Mesenchymal stem cell (in vitro differentiated cells and primary cell): ENCODE data around the gene BBS5.

Source experiments
- DNase-seq: peaks from one replicate; pipeline ENCODE4 v3.0.0-alpha.2; 2013
- H2AFZ ChIP-seq: one replicate; pipeline ENCODE4 v1.6.1; 2013; ENCODE audit warnings: low read depth, mild to moderate bottlenecking, control low read depth, inconsistent platforms, low read length, moderate library complexity
- H2AK5ac ChIP-seq: 2 replicates; pipeline ENCODE4 v1.6.1; 2013; ENCODE audit warnings: low read length, moderate library complexity, mild to moderate bottlenecking, inconsistent platforms; ENCODE audit not compliant: severe bottlenecking
- H2BK120ac ChIP-seq: one replicate; pipeline ENCODE4 v1.6.1; 2013; ENCODE audit warnings: low read depth, mild to moderate bottlenecking, inconsistent platforms, low read length, moderate library complexity
- H2BK12ac ChIP-seq, 2 experiments: one replicate each; pipeline ENCODE4 v1.6.1; 2013; ENCODE audit warnings: inconsistent platforms in 2 of 2, low read length in 2 of 2, mild to moderate bottlenecking in 2 of 2, moderate library complexity in 2 of 2, control low read depth in 1 of 2
- H2BK15ac ChIP-seq: one replicate; pipeline ENCODE4 v1.6.1; 2013; ENCODE audit warnings: mild to moderate bottlenecking, low read depth, inconsistent platforms; ENCODE audit not compliant: poor library complexity, severe bottlenecking
- H2BK5ac ChIP-seq: 2 replicates; pipeline ENCODE4 v1.6.1; 2013; ENCODE audit warnings: low read depth, mild to moderate bottlenecking, low read length, control low read depth, inconsistent platforms; ENCODE audit not compliant: poor library complexity, severe bottlenecking
- H3K14ac ChIP-seq, 2 experiments: one replicate each; pipeline ENCODE4 v1.6.1; 2013; ENCODE audit warnings: inconsistent platforms in 2 of 2, low read length in 2 of 2, control low read depth in 1 of 2, mild to moderate bottlenecking in 1 of 2, moderate library complexity in 1 of 2
- H3K18ac ChIP-seq, 2 experiments: one replicate each; pipeline ENCODE4 v1.6.1; 2013; ENCODE audit warnings: inconsistent platforms in 2 of 2, low read length in 2 of 2, control low read depth in 1 of 2, low read depth in 1 of 2, mild to moderate bottlenecking in 1 of 2
- H3K23ac ChIP-seq, 2 experiments: one replicate each; pipeline ENCODE4 v1.6.1; 2013; ENCODE audit warnings: inconsistent platforms in 2 of 2, low read length in 2 of 2, mild to moderate bottlenecking in 2 of 2, moderate library complexity in 2 of 2, control low read depth in 1 of 2
- H3K27ac ChIP-seq: 2 replicates; pipeline ENCODE4 v1.5.1; 2013; ENCODE audit warnings: mild to moderate bottlenecking, moderate library complexity, low read length, control low read depth, inconsistent platforms; ENCODE audit not compliant: poor library complexity, severe bottlenecking
- H3K27me3 ChIP-seq, 2 experiments: 2 replicates each; pipeline versions ENCODE4 v1.6.1 to v1.7.0; 2013; ENCODE audit warnings: low read length in 2 of 2, mild to moderate bottlenecking in 2 of 2, moderate library complexity in 2 of 2, control low read depth in 1 of 2, inconsistent platforms in 1 of 2; ENCODE audit not compliant: control insufficient read depth in 1 of 2, insufficient read depth in 1 of 2
- H3K36me3 ChIP-seq, 2 experiments: 2 replicates each; pipeline versions ENCODE4 v1.6.1 to v1.7.0; 2013; ENCODE audit warnings: low read length in 2 of 2, control low read depth in 1 of 2, inconsistent platforms in 1 of 2, low read depth in 1 of 2, mild to moderate bottlenecking in 1 of 2; ENCODE audit not compliant: insufficient read depth in 2 of 2, control insufficient read depth in 1 of 2
- H3K4ac ChIP-seq, 2 experiments: one replicate each; pipeline ENCODE4 v1.6.1; 2013; ENCODE audit warnings: inconsistent platforms in 2 of 2, low read length in 2 of 2, mild to moderate bottlenecking in 2 of 2, moderate library complexity in 2 of 2, control low read depth in 1 of 2, low read depth in 1 of 2
- H3K4me1 ChIP-seq: 2 replicates; pipeline ENCODE4 v1.6.1; 2013; ENCODE audit warnings: low read depth, low read length, control low read depth; ENCODE audit not compliant: control insufficient read depth, insufficient read depth
- H3K4me2 ChIP-seq: 2 replicates; pipeline ENCODE4 v1.6.1; 2013; ENCODE audit warnings: low read length, mild to moderate bottlenecking, inconsistent platforms; ENCODE audit not compliant: poor library complexity, severe bottlenecking
- H3K4me3 ChIP-seq, 2 experiments: 2 replicates each; pipeline versions ENCODE4 v1.5.1 to v1.7.0; 2013; ENCODE audit warnings: low read length in 2 of 2, mild to moderate bottlenecking in 2 of 2, control low read depth in 1 of 2, low read depth in 1 of 2; ENCODE audit not compliant: insufficient read depth in 1 of 2
- H3K79me1 ChIP-seq: replicated peaks from 2 replicates; pipeline ENCODE4 v1.6.1; 2013; ENCODE audit warnings: mild to moderate bottlenecking, control low read depth, low read length, inconsistent platforms; ENCODE audit not compliant: poor library complexity, severe bottlenecking
- H3K9ac ChIP-seq: 2 replicates; pipeline ENCODE4 v1.7.0; 2013; ENCODE audit warnings: mild to moderate bottlenecking, low read length, moderate library complexity
- H3K9me3 ChIP-seq: 2 replicates; pipeline ENCODE4 v1.7.0; 2013; ENCODE audit warnings: mild to moderate bottlenecking, low read length; ENCODE audit not compliant: control insufficient read depth
- H4K8ac ChIP-seq: one replicate; pipeline ENCODE4 v1.6.1; 2013; ENCODE audit warnings: inconsistent platforms, mild to moderate bottlenecking, low read length, moderate library complexity
- H4K91ac ChIP-seq: one replicate; pipeline ENCODE4 v1.6.1; 2013; ENCODE audit warnings: mild to moderate bottlenecking, low read length, inconsistent platforms
- whole genome bisulfite sequencing: methylation state at CpG from one replicate; pipeline ENCODE4 v1.1.7; 2013; ENCODE audit warnings: mixed read lengths; 5-methylcytosine and 5-hydroxymethylcytosine counted together

Gene BBS5

GRCh38 chr2:169491378-169491777, 12.1 kb downstream of the BBS5 start:
- no peak for DNase-seq
- H3K14ac ChIP-seq, result no peak overlapping the region
- H2AFZ ChIP-seq, result no peak overlapping the region
- no peaks in the 10 kb centered on the region for H3K79me1 ChIP-seq
- peaks cover 2% of the 10 kb centered on the region for H3K4me1 ChIP-seq
- H3K9me3 ChIP-seq, result no peaks in the 10 kb centered on the region
- no peak overlapping the region for H3K27ac ChIP-seq
- H3K23ac ChIP-seq, result no peak overlapping the region
- H2BK5ac ChIP-seq, result no peak overlapping the region
- H3K4ac ChIP-seq, result no peak overlapping the region
- no peak overlapping the region for H4K91ac ChIP-seq
- no peaks in the 10 kb centered on the region for H3K27me3 ChIP-seq
- H3K4me3 ChIP-seq, result no peak overlapping the region
- peaks cover 4 to 40% of the 10 kb centered on the region in 2 experiments for H3K36me3 ChIP-seq
- H2BK15ac ChIP-seq, result no peak overlapping the region
- no peak overlapping the region for H2AK5ac ChIP-seq
- no peak overlapping the region for H3K9ac ChIP-seq
- H4K8ac ChIP-seq, result no peak overlapping the region
- no peak overlapping the region for H3K4me2 ChIP-seq
- H2BK120ac ChIP-seq, result no peak overlapping the region
- H3K18ac ChIP-seq, result no peak overlapping the region
- H2BK12ac ChIP-seq, result no peak overlapping the region

- H3K4ac ChIP-seq, result no peak overlapping the region
- H3K9ac ChIP-seq, result no peak overlapping the region
- no peak for DNase-seq
- no peak overlapping the region for H3K4me2 ChIP-seq
- no peak overlapping the region for H3K14ac ChIP-seq
- no peak overlapping the region for H2BK12ac ChIP-seq
- no peak overlapping the region for H4K91ac ChIP-seq
- no peaks in the 10 kb centered on the region for H3K27me3 ChIP-seq
- 100% methylated on average over 2 of the region's 2 CpGs for WGBS
- H3K4me1 ChIP-seq, result peaks cover under 1% of the 10 kb centered on the region
- H2AK5ac ChIP-seq, result no peak overlapping the region
- H3K9me3 ChIP-seq, result no peaks in the 10 kb centered on the region
- no peak overlapping the region for H2AFZ ChIP-seq
- H2BK120ac ChIP-seq, result no peak overlapping the region
- H3K27ac ChIP-seq, result no peak overlapping the region
- H3K18ac ChIP-seq, result no peak overlapping the region
- H4K8ac ChIP-seq, result no peak overlapping the region
- H2BK15ac ChIP-seq, result no peak overlapping the region
- H3K36me3 ChIP-seq, result peaks cover 4 to 33% of the 10 kb centered on the region in 2 experiments
- no peak overlapping the region for H2BK5ac ChIP-seq
- no peak overlapping the region for H3K4me3 ChIP-seq
- H3K23ac ChIP-seq, result no peak overlapping the region
- no peaks in the 10 kb centered on the region for H3K79me1 ChIP-seq
Observed at GRCh38 chr2:169493360-169493759, 14.1 kb downstream of the BBS5 start.

- H3K23ac ChIP-seq, result no peak overlapping the region
- H3K36me3 ChIP-seq, result peaks cover 4 to 43% of the 10 kb centered on the region in 2 experiments
- no peak overlapping the region for H3K9ac ChIP-seq
- no peak overlapping the region for H2BK5ac ChIP-seq
- no peak overlapping the region for H2BK12ac ChIP-seq
- 98% methylated on average over 2 of the region's 5 CpGs for WGBS
- no peak overlapping the region for H2BK15ac ChIP-seq
- H3K4me2 ChIP-seq, result no peak overlapping the region
- no peak overlapping the region for H4K91ac ChIP-seq
- H3K9me3 ChIP-seq, result no peaks in the 10 kb centered on the region
- H3K79me1 ChIP-seq, result no peaks in the 10 kb centered on the region
- H3K18ac ChIP-seq, result no peak overlapping the region
- H2BK120ac ChIP-seq, result no peak overlapping the region
- H3K27ac ChIP-seq, result no peak overlapping the region
- no peaks in the 10 kb centered on the region for H3K4me1 ChIP-seq
- no peak overlapping the region for H3K4ac ChIP-seq
- H2AK5ac ChIP-seq, result no peak overlapping the region
- no peak overlapping the region for H3K4me3 ChIP-seq
- no peak overlapping the region for H2AFZ ChIP-seq
- H4K8ac ChIP-seq, result no peak overlapping the region
- DNase-seq, result no peak
- no peaks in the 10 kb centered on the region for H3K27me3 ChIP-seq
- no peak overlapping the region for H3K14ac ChIP-seq
Observed at GRCh38 chr2:169495310-169495928, 16.1 kb downstream of the BBS5 start.

- no peak overlapping the region for H2AFZ ChIP-seq
- no peak overlapping the region for H3K4ac ChIP-seq
- no peak overlapping the region for H3K14ac ChIP-seq
- no peaks in the 10 kb centered on the region for H3K4me1 ChIP-seq
- H2BK15ac ChIP-seq, result no peak overlapping the region
- no peak overlapping the region for H3K18ac ChIP-seq
- H3K27me3 ChIP-seq, result no peaks in the 10 kb centered on the region
- no peak overlapping the region for H3K4me3 ChIP-seq
- no peak overlapping the region for H2BK5ac ChIP-seq
- no peak overlapping the region for H3K9ac ChIP-seq
- DNase-seq, result no peak
- H3K36me3 ChIP-seq, result peaks cover 10 to 43% of the 10 kb centered on the region in 2 experiments
- H2AK5ac ChIP-seq, result no peak overlapping the region
- H3K27ac ChIP-seq, result no peak overlapping the region
- H3K9me3 ChIP-seq, result no peaks in the 10 kb centered on the region
- no peak overlapping the region for H3K23ac ChIP-seq
- H3K79me1 ChIP-seq, result no peaks in the 10 kb centered on the region
- H3K4me2 ChIP-seq, result no peak overlapping the region
- WGBS, result 96% methylated on average over 19 of the region's 19 CpGs
- no peak overlapping the region for H4K8ac ChIP-seq
- no peak overlapping the region for H4K91ac ChIP-seq
- H2BK120ac ChIP-seq, result no peak overlapping the region
- H2BK12ac ChIP-seq, result no peak overlapping the region
Observed at GRCh38 chr2:169504651-169505050, 25.4 kb downstream of the BBS5 start.
